OCI-LY7 (cell line): ENCODE data around the gene KRT6C.

Experiments
- CTCF ChIP-seq: fragments of 200-600 bp; sonication (generic); conservative IDR thresholded peaks from 2 replicates; pipeline ENCODE4 v1.5.1; 2014; ENCODE audit warnings: mild to moderate bottlenecking, antibody characterized with exemption, low read length, moderate library complexity, mixed read lengths
- EZH2phosphoT487 ChIP-seq: fragments of 200-600 bp; sonication (generic); IDR thresholded peaks from 2 replicates; pipeline ENCODE4 v1.6.1; 2018; ENCODE audit warnings: low read depth, borderline replicate concordance, mild to moderate bottlenecking, mixed run types, antibody characterized with exemption, low read length, moderate library complexity, mixed read lengths

GRCh38 chr12:52519387-52519703, 45.7 kb upstream of the KRT6C start:
- TF ChIP-seq CTCF (no peak), EZH2phosphoT487 (no peak)
